Karpas-422 (cell line): ENCODE data around the gene MEGF6. TPM values are rescaled to one million over a fixed set of nuclear protein-coding genes. Genes with fewer than 3 reads are reported as not detected.

Experiments used
- DNase-seq: peaks from one replicate; pipeline ENCODE4 v3.0.0-alpha.2; 2015
- H2AFZ ChIP-seq: fragments of 200-600 bp; sonication (generic); 2 replicates; pipeline ENCODE4 v1.6.1; 2014; ENCODE audit warnings: antibody characterized with exemption, low read length, mixed read lengths
- H3K27ac ChIP-seq: fragments of 200-600 bp; sonication (generic); 2 replicates; pipeline ENCODE4 v1.5.1; 2014; ENCODE audit warnings: mild to moderate bottlenecking, low read length, moderate library complexity
- H3K27me3 ChIP-seq: fragments of 200-600 bp; sonication (generic); 2 replicates; pipeline ENCODE4 v1.6.1; 2014; ENCODE audit warnings: low read length, mixed read lengths
- H3K36me3 ChIP-seq: fragments of 200-600 bp; sonication (generic); 2 replicates; pipeline ENCODE4 v1.6.1; 2014; ENCODE audit warnings: low read length, mixed read lengths; ENCODE audit not compliant: insufficient read depth
- H3K4me1 ChIP-seq: fragments of 200-600 bp; sonication (generic); 2 replicates; pipeline ENCODE4 v1.6.1; 2014; ENCODE audit warnings: mild to moderate bottlenecking, low read length, mixed read lengths
- H3K4me2 ChIP-seq: fragments of 200-600 bp; sonication (generic); 2 replicates; pipeline ENCODE4 v1.6.1; 2014; ENCODE audit warnings: low read length, low read depth, mild to moderate bottlenecking; ENCODE audit not compliant: poor library complexity, severe bottlenecking
- H3K4me3 ChIP-seq: fragments of 200-600 bp; sonication (generic); 2 replicates; pipeline ENCODE4 v1.5.1; 2014; ENCODE audit warnings: mild to moderate bottlenecking, antibody characterized with exemption, low read length, mixed read lengths
- H3K79me2 ChIP-seq: fragments of 200-600 bp; sonication (generic); 2 replicates; pipeline ENCODE4 v1.6.1; 2014; ENCODE audit warnings: mild to moderate bottlenecking, low read length, mixed read lengths
- H3K9ac ChIP-seq: fragments of 200-600 bp; sonication (generic); 2 replicates; pipeline ENCODE4 v1.6.0; 2014; ENCODE audit warnings: low read length
- H3K9me2 ChIP-seq: fragments of 200-600 bp; sonication (generic), shearing (Covaris generic); replicated peaks from 2 replicates; pipeline ENCODE4 v1.6.0; 2014; ENCODE audit warnings: mild to moderate bottlenecking, low read length, moderate library complexity; ENCODE audit not compliant: insufficient read depth
- H3K9me3 ChIP-seq: fragments of 300-700, 200-600 bp; sonication (generic); 2 replicates; pipeline ENCODE4 v1.6.1; 2014; ENCODE audit warnings: low read length, mixed read lengths
- H4K20me1 ChIP-seq: fragments of 200-600 bp; sonication (generic); 2 replicates; pipeline ENCODE4 v1.6.1; 2014; ENCODE audit warnings: mild to moderate bottlenecking, antibody characterized with exemption, low read length, low read depth; ENCODE audit not compliant: insufficient read depth
- total RNA-seq: library from RNA; depleted of rRNA; stranded (reverse); fragments of >200 nt; shearing (Covaris generic); gene quantifications from 2 replicates; pipeline ENCODE4 v1.2.3, GENCODE V29; 2014; ENCODE audit warnings: low replicate concordance

Gene MEGF6
- total RNA-seq, 1 experiment from 2014 or later, result not detected

- H3K27me3 ChIP-seq, result no peaks in the 10 kb centered on the region
- DNase-seq, result no peak
- H2AFZ ChIP-seq, result no peak overlapping the region
- H3K9me2 ChIP-seq, result no peaks in the 10 kb centered on the region
- no peak overlapping the region for H3K9ac ChIP-seq
- H3K4me3 ChIP-seq, result no peak overlapping the region
- no peaks in the 10 kb centered on the region for H3K9me3 ChIP-seq
- no peaks in the 10 kb centered on the region for H4K20me1 ChIP-seq
- no peaks in the 10 kb centered on the region for H3K79me2 ChIP-seq
- H3K36me3 ChIP-seq, result no peaks in the 10 kb centered on the region
- no peak overlapping the region for H3K4me2 ChIP-seq
- H3K27ac ChIP-seq, result no peak overlapping the region
- H3K4me1 ChIP-seq, result no peaks in the 10 kb centered on the region
Observed at GRCh38 chr1:3541465-3541864, 69.8 kb downstream of the MEGF6 start.

GRCh38 chr1:3540876-3541275, 70.4 kb downstream of the MEGF6 start:
- no peaks in the 10 kb centered on the region for H3K27me3 ChIP-seq
- no peaks in the 10 kb centered on the region for H3K79me2 ChIP-seq
- H3K4me1 ChIP-seq, result no peaks in the 10 kb centered on the region
- H4K20me1 ChIP-seq, result no peaks in the 10 kb centered on the region
- H3K9ac ChIP-seq, result no peak overlapping the region
- no peak overlapping the region for H3K27ac ChIP-seq
- no peak overlapping the region for H3K4me2 ChIP-seq
- no peaks in the 10 kb centered on the region for H3K9me3 ChIP-seq
- no peak for DNase-seq
- H3K9me2 ChIP-seq, result no peaks in the 10 kb centered on the region
- no peaks in the 10 kb centered on the region for H3K36me3 ChIP-seq
- no peak overlapping the region for H3K4me3 ChIP-seq
- H2AFZ ChIP-seq, result no peak overlapping the region

- H3K4me1 ChIP-seq, result no peaks in the 10 kb centered on the region
Observed at GRCh38 chr1:3539707-3540425, 71.4 kb downstream of the MEGF6 start.

GRCh38 chr1:3537359-3537758, 73.9 kb downstream of the MEGF6 start:
- no peaks in the 10 kb centered on the region for H3K4me1 ChIP-seq
- H3K79me2 ChIP-seq, result no peaks in the 10 kb centered on the region
- no peaks in the 10 kb centered on the region for H3K27me3 ChIP-seq
- H3K9me2 ChIP-seq, result no peaks in the 10 kb centered on the region
- H3K36me3 ChIP-seq, result no peaks in the 10 kb centered on the region
- no peak overlapping the region for H3K27ac ChIP-seq
- H3K4me2 ChIP-seq, result no peak overlapping the region
- H3K9me3 ChIP-seq, result no peaks in the 10 kb centered on the region
- H2AFZ ChIP-seq, result no peak overlapping the region
- no peaks in the 10 kb centered on the region; the same call in 1 of the 2 replicates for H4K20me1 ChIP-seq
- H3K9ac ChIP-seq, result no peak overlapping the region
- no peak overlapping the region for H3K4me3 ChIP-seq
- no peak for DNase-seq

More at GRCh38 chr1:3539707-3540425, 71.4 kb downstream of the MEGF6 start:
- no peaks in the 10 kb centered on the region for H3K36me3 ChIP-seq
- H3K79me2 ChIP-seq, result no peaks in the 10 kb centered on the region
- no peak overlapping the region for H2AFZ ChIP-seq
- no peak overlapping the region for H3K9ac ChIP-seq
- DNase-seq, result no peak
- no peak overlapping the region for H3K4me3 ChIP-seq
- no peaks in the 10 kb centered on the region for H3K9me3 ChIP-seq
- H3K27ac ChIP-seq, result no peak overlapping the region
- no peak overlapping the region for H3K4me2 ChIP-seq
- no peaks in the 10 kb centered on the region for H4K20me1 ChIP-seq
- no peaks in the 10 kb centered on the region for H3K9me2 ChIP-seq
- H3K27me3 ChIP-seq, result no peaks in the 10 kb centered on the region

- no peak overlapping the region for H3K9ac ChIP-seq
- H3K27me3 ChIP-seq, result no peaks in the 10 kb centered on the region
- H3K4me1 ChIP-seq, result no peaks in the 10 kb centered on the region
- no peaks in the 10 kb centered on the region for H3K36me3 ChIP-seq
- DNase-seq, result no peak
- H3K79me2 ChIP-seq, result no peaks in the 10 kb centered on the region
- H3K9me3 ChIP-seq, result no peaks in the 10 kb centered on the region
- H3K9me2 ChIP-seq, result no peaks in the 10 kb centered on the region
- no peak overlapping the region for H3K4me2 ChIP-seq
- H4K20me1 ChIP-seq, result no peaks in the 10 kb centered on the region; the same call in 1 of the 2 replicates
- H3K4me3 ChIP-seq, result no peak overlapping the region
- H2AFZ ChIP-seq, result no peak overlapping the region
- H3K27ac ChIP-seq, result no peak overlapping the region
Observed at GRCh38 chr1:3536420-3537195, 74.7 kb downstream of the MEGF6 start.

GRCh38 chr1:3535732-3536131, 75.6 kb downstream of the MEGF6 start:
- Histone ChIP-seq H3K27me3 (no peaks in the 10 kb centered on the region), H3K36me3 (no peaks in the 10 kb centered on the region), H3K4me2 (no peak overlapping the region), H3K9ac (no peak overlapping the region), H3K27ac (no peak overlapping the region), H3K79me2 (no peaks in the 10 kb centered on the region), H4K20me1 (no peaks in the 10 kb centered on the region; the same call in 1 of the 2 replicates), H3K9me2 (no peaks in the 10 kb centered on the region), H3K9me3 (no peaks in the 10 kb centered on the region), H3K4me3 (no peak overlapping the region), H2AFZ (no peak overlapping the region), H3K4me1 (peaks cover under 1% of the 10 kb centered on the region; the same call in 1 of the 2 replicates)
- DNase-seq, result no peak

GRCh38 chr1:3534803-3535637, 76.3 kb downstream of the MEGF6 start:
- Histone ChIP-seq H3K9ac (no peak overlapping the region), H3K79me2 (no peaks in the 10 kb centered on the region), H3K27me3 (no peaks in the 10 kb centered on the region), H2AFZ (no peak overlapping the region), H3K36me3 (no peaks in the 10 kb centered on the region), H3K9me3 (no peaks in the 10 kb centered on the region), H3K9me2 (no peaks in the 10 kb centered on the region), H3K4me3 (no peak overlapping the region), H4K20me1 (no peaks in the 10 kb centered on the region; the same call in 1 of the 2 replicates), H3K27ac (no peak overlapping the region), H3K4me1 (peaks cover 3% of the 10 kb centered on the region; the same call in 1 of the 2 replicates), H3K4me2 (no peak overlapping the region)
- DNase-seq, result no peak
